H1 (cell line): ENCODE data around the gene GLI1. TPM values are rescaled to one million over a fixed set of nuclear protein-coding genes. Genes with fewer than 3 reads are reported as not detected.

Experiments
- CTCF ChIA-PET: fragments of 300-600 bp; sonication (Branson Sonifier 250); formaldehyde crosslinking; loops from one replicate; lab custom pipeline; 2021; ENCODE audit not compliant: partially characterized antibody; lab: Charles Lee
- POLR2A ChIA-PET: fragments of 300-600 bp; sonication (Branson Sonifier 250); formaldehyde crosslinking; loops from one replicate; lab custom pipeline; 2021; ENCODE audit warnings: inconsistent platforms; ENCODE audit not compliant: partially characterized antibody; lab: Charles Lee
- DNase-seq, 2 experiments: peaks; one replicate each; pipeline versions ENCODE4 v3.0.0 to v3.0.0-alpha.2; 2010 to 2022; ENCODE audit warnings: low spot score in 2 of 2, low read depth in 1 of 2, mixed read lengths in 1 of 2
- FAIRE-seq: peaks from 2 replicates; lab custom pipeline; 2011; peaks lifted over from hg19 to GRCh38; lab: Jason Lieb, UNC
- H2AFZ ChIP-seq: 2 replicates; pipeline ENCODE4 v1.8.1; 2012; ENCODE audit warnings: low read length, inconsistent platforms
- H2AK5ac ChIP-seq: 2 replicates; pipeline ENCODE4 v1.6.1; 2013; ENCODE audit warnings: low read depth, low read length
- H2BK120ac ChIP-seq: replicated peaks from 2 replicates; pipeline ENCODE3; 2013; ENCODE audit warnings: low read depth, low read length, inconsistent platforms
- H2BK12ac ChIP-seq: 2 replicates; pipeline ENCODE4 v1.6.1; 2013; ENCODE audit warnings: low read depth, low read length
- H2BK15ac ChIP-seq: 2 replicates; pipeline ENCODE4 v1.6.1; 2013; ENCODE audit warnings: low read length
- H2BK20ac ChIP-seq: 2 replicates; pipeline ENCODE4 v1.6.1; 2013; ENCODE audit warnings: low read length
- H2BK5ac ChIP-seq: 2 replicates; pipeline ENCODE4 v1.6.1; 2013; ENCODE audit warnings: low read depth, low read length
- H3K14ac ChIP-seq: 2 replicates; pipeline ENCODE4 v1.6.1; 2013; ENCODE audit warnings: inconsistent platforms; ENCODE audit not compliant: insufficient read length
- H3K18ac ChIP-seq: 2 replicates; pipeline ENCODE4 v1.6.1; 2013; ENCODE audit warnings: low read length; ENCODE audit errors: extremely low read depth
- H3K23ac ChIP-seq: 2 replicates; pipeline ENCODE4 v1.6.1; 2013; ENCODE audit warnings: inconsistent platforms; ENCODE audit not compliant: insufficient read length
- H3K23me2 ChIP-seq: 2 replicates; pipeline ENCODE4 v1.6.1; 2013; ENCODE audit warnings: low read depth, low read length
- H3K27ac ChIP-seq: 2 replicates; pipeline ENCODE4 v1.6.1; 2011; ENCODE audit warnings: low read depth, low read length, inconsistent platforms
- H3K27me3 ChIP-seq, 4 experiments: replicated peaks in 1 of 4; 1 replicate in 1 of 4; 2 replicates in 3 of 4; pipeline versions ENCODE4 v1.6.1 to v1.8.1; 2011 to 2013; ENCODE audit warnings: low read length in 3 of 4, mild to moderate bottlenecking in 3 of 4, inconsistent platforms in 2 of 4, mixed read lengths in 2 of 4, moderate library complexity in 1 of 4; ENCODE audit not compliant: control insufficient read depth in 3 of 4, insufficient read depth in 3 of 4; ENCODE audit errors: extremely low read depth in 1 of 4
- H3K36me3 ChIP-seq, 4 experiments: 2 replicates each; pipeline versions ENCODE4 v1.6.1 to v1.8.1; 2011 to 2013; ENCODE audit warnings: mild to moderate bottlenecking in 4 of 4, low read length in 3 of 4, moderate library complexity in 2 of 4, control low read depth in 1 of 4, inconsistent platforms in 1 of 4; ENCODE audit not compliant: insufficient read depth in 4 of 4, control insufficient read depth in 2 of 4
- H3K4ac ChIP-seq: replicated peaks from 2 replicates; pipeline ENCODE3; 2013; ENCODE audit warnings: low read length, low read depth, mixed read lengths, inconsistent platforms; ENCODE audit not compliant: insufficient read length
- H3K4me1 ChIP-seq, 4 experiments: replicated peaks in 1 of 4; 1 replicate in 1 of 4; 2 replicates in 3 of 4; pipeline versions ENCODE4 v1.6.1 to v1.8.1; 2011 to 2013; ENCODE audit warnings: low read length in 3 of 4, inconsistent platforms in 2 of 4, mixed read lengths in 1 of 4; ENCODE audit not compliant: insufficient read depth in 4 of 4, control insufficient read depth in 3 of 4
- H3K4me2 ChIP-seq, 2 experiments: 2 replicates each; pipeline versions ENCODE4 v1.6.1 to v1.8.1; 2011 to 2013; ENCODE audit warnings: low read depth in 2 of 2, low read length in 2 of 2, control low read depth in 1 of 2, inconsistent platforms in 1 of 2, mild to moderate bottlenecking in 1 of 2; ENCODE audit not compliant: insufficient read depth in 1 of 2
- H3K4me3 ChIP-seq, 4 experiments: fragments of 200-600, 300-600 bp in 1 of 4; sonication (generic), shearing (Covaris generic), sonication (Bioruptor Twin) in 1 of 4; 2 replicates each; pipeline versions ENCODE4 v1.5.1 to v1.8.1; 2011 to 2016; ENCODE audit warnings: low read length in 4 of 4, low read depth in 3 of 4, control low read depth in 2 of 4, inconsistent platforms in 2 of 4, mild to moderate bottlenecking in 2 of 4, mixed read lengths in 1 of 4, moderate library complexity in 1 of 4; ENCODE audit not compliant: insufficient read depth in 2 of 4; ENCODE audit errors: extremely low read depth in 1 of 4
- H3K56ac ChIP-seq: replicated peaks from 2 replicates; pipeline ENCODE3; 2013; ENCODE audit warnings: low read depth, mild to moderate bottlenecking, mixed read lengths, low read length, inconsistent platforms; ENCODE audit not compliant: insufficient read length
- H3K79me1 ChIP-seq: 2 replicates; pipeline ENCODE4 v1.6.1; 2013; ENCODE audit warnings: low read depth, low read length, control low read depth
- H3K79me2 ChIP-seq, 2 experiments: 2 replicates each; pipeline versions ENCODE4 v1.6.1 to v1.8.1; 2012 to 2013; ENCODE audit warnings: low read length in 2 of 2, mild to moderate bottlenecking in 2 of 2, inconsistent platforms in 1 of 2; ENCODE audit not compliant: insufficient read depth in 2 of 2, control insufficient read depth in 1 of 2
- H3K9ac ChIP-seq, 4 experiments: replicated peaks in 1 of 4; 1 replicate in 1 of 4; 2 replicates in 3 of 4; pipeline versions ENCODE4 v1.6.1 to v1.8.1; 2011 to 2013; ENCODE audit warnings: low read depth in 3 of 4, low read length in 3 of 4, control low read depth in 2 of 4, mild to moderate bottlenecking in 2 of 4, moderate library complexity in 2 of 4, inconsistent platforms in 1 of 4; ENCODE audit errors: extremely low read depth in 1 of 4
- H3K9me3 ChIP-seq, 2 experiments: 2 replicates each; pipeline versions ENCODE4 v1.6.1 to v1.8.1; 2012 to 2013; ENCODE audit warnings: mild to moderate bottlenecking in 2 of 2, moderate library complexity in 2 of 2, control low read depth in 1 of 2, inconsistent platforms in 1 of 2, low read depth in 1 of 2, low read length in 1 of 2, mixed read lengths in 1 of 2; ENCODE audit not compliant: insufficient read depth in 2 of 2
- H4K20me1 ChIP-seq, 2 experiments: replicated peaks in 1 of 2; 2 replicates each; pipeline versions ENCODE3 to v1.8.1; 2011 to 2013; ENCODE audit warnings: inconsistent platforms in 2 of 2, low read length in 2 of 2, mild to moderate bottlenecking in 1 of 2; ENCODE audit not compliant: insufficient read depth in 2 of 2, control insufficient read depth in 1 of 2
- H4K5ac ChIP-seq: 2 replicates; pipeline ENCODE4 v1.6.1; 2013; ENCODE audit warnings: low read length, low read depth, mixed read lengths, inconsistent platforms; ENCODE audit not compliant: insufficient read length
- H4K8ac ChIP-seq: 2 replicates; pipeline ENCODE4 v1.8.0; 2013; ENCODE audit warnings: mild to moderate bottlenecking, moderate library complexity, low read length, inconsistent platforms; ENCODE audit not compliant: insufficient read depth; ENCODE audit errors: extremely low read depth
- H4K91ac ChIP-seq: replicated peaks from 2 replicates; pipeline ENCODE3; 2013; ENCODE audit warnings: low read length, mixed read lengths, inconsistent platforms; ENCODE audit not compliant: insufficient read length
- ASH2L ChIP-seq: fragments of 200-600, 300-600 bp; sonication (generic); IDR thresholded peaks from one replicate; pipeline ENCODE4 v1.7.1; 2017; ENCODE audit warnings: low read length
- CTCF ChIP-seq, 3 experiments: IDR thresholded peaks; 1 replicate in 2 of 3; 2 replicates in 1 of 3; pipeline versions ENCODE4 v1.5.1 to v1.6.1; 2011; ENCODE audit warnings: low read length in 3 of 3, mild to moderate bottlenecking in 3 of 3, inconsistent platforms in 2 of 3, low read depth in 1 of 3, moderate library complexity in 1 of 3; ENCODE audit not compliant: insufficient read depth in 1 of 3; ENCODE audit errors: control extremely low read depth in 1 of 3
- GABPA ChIP-seq: IDR thresholded peaks from 2 replicates; pipeline ENCODE4 v1.6.1; 2011; ENCODE audit warnings: mild to moderate bottlenecking, low read length, moderate library complexity, borderline replicate concordance; ENCODE audit not compliant: insufficient read depth
- JUN ChIP-seq: IDR thresholded peaks from 2 replicates; pipeline ENCODE4 v1.6.1; 2011; ENCODE audit warnings: low read depth, mild to moderate bottlenecking, improper control_type of control experiment, low read length
- SUZ12 ChIP-seq: fragments of 200-600 bp; sonication (generic); IDR thresholded peaks from 2 replicates; pipeline ENCODE4 v1.6.1; 2012; ENCODE audit warnings: mild to moderate bottlenecking, inconsistent platforms, low read length, moderate library complexity, mixed read lengths
- TAF1 ChIP-seq: IDR thresholded peaks from 2 replicates; pipeline ENCODE4 v1.6.1; 2011; ENCODE audit warnings: mild to moderate bottlenecking, low read depth, low read length
- ZNF274 ChIP-seq: IDR thresholded peaks from 2 replicates; pipeline ENCODE4 v1.7.0; 2012; ENCODE audit warnings: low read length, borderline replicate concordance; ENCODE audit errors: extremely low read depth
- WGBS, 2 experiments: shearing (Covaris generic) in 1 of 2; methylation state at CpG; one replicate each; pipeline versions ENCODE4 v1.1.6 to v1.1.7; 2013 to 2015; ENCODE audit warnings: low lambda C conversion rate in 2 of 2, mixed read lengths in 2 of 2, inconsistent platforms in 1 of 2, low coverage in 1 of 2, missing lambda C conversion rate in 1 of 2; ENCODE audit not compliant: insufficient replicate concordance in 2 of 2, insufficient coverage in 1 of 2, insufficient read length in 1 of 2; ENCODE audit errors: extremely low coverage in 1 of 2, missing lambda C conversion rate in 1 of 2; 5-methylcytosine and 5-hydroxymethylcytosine counted together
- polyA plus RNA-seq, 7 experiments: library from polyadenylated mRNA; depleted of rRNA in 3 of 7; stranded (reverse) in 5 of 7; unstranded in 2 of 7; fragments of >200 nt in 5 of 7; fragments of 200-250 nt in 2 of 7; gene quantifications; 1 replicate in 5 of 7; 2 replicates in 1 of 7; 4 replicates in 1 of 7; pipeline versions ENCODE4 v1.2.1 to v1.2.3, GENCODE V29; 2011 to 2013; ENCODE audit warnings: missing spikeins in 2 of 7, mixed read lengths in 2 of 7
- total RNA-seq: library from RNA; stranded (reverse); fragmentation: NEBNext Ultra II Directional; extraction: Animal tissue kit (Norgen Biotek cat#: 25700); gene quantifications from 2 replicates; pipeline ENCODE4 v1.2.1, GENCODE V29; 2021

GLI1 gene
- total and polyA plus RNA-seq, 2 of the 8 experiments (the other 6 are each of a cell fraction or from before 2014, with no cell fraction given) = 23.5 to 25.3 TPM

- no peak overlapping the region for H3K56ac ChIP-seq
- peaks cover 0 to 4% of the 10 kb centered on the region in 2 experiments for H4K20me1 ChIP-seq
- no peaks in the 10 kb centered on the region for H3K9me3 ChIP-seq
- no peak overlapping the region for H2BK120ac ChIP-seq
- H2AK5ac ChIP-seq = no peak overlapping the region
- H2BK20ac ChIP-seq = no peak overlapping the region
- H3K4me1 ChIP-seq = peaks cover 0 to 25% (median 11%) of the 10 kb centered on the region in 4 experiments; a peak in 6 of 7 replicates
- POLR2A ChIA-PET = interaction anchor here (0.6 to 1.8 kb wide), 4 partner anchors 51 to 244 kb away, joined by 3 to 4 read pairs (median 4); no protein-coding TSS in a partner anchor
- H4K91ac ChIP-seq = peak overlapping the region; percentile 15
- H3K36me3 ChIP-seq = no peaks in the 10 kb centered on the region; a peak in 1 of 8 replicates
- no peaks in the 10 kb centered on the region for H3K79me2 ChIP-seq
- DNase-seq = peak in 1 of 2 experiments; percentile 67
- H2BK12ac ChIP-seq = 0 out of 2 replicates have a peak overlapping the region, but pooled peaks have one; percentile 80
- H3K23ac ChIP-seq = no peak overlapping the region
- no peak overlapping the region for H3K27ac ChIP-seq
- CTCF ChIA-PET = interaction anchor here (0.6 to 25.1 kb wide), 13 partner anchors 11 to 264 kb away, joined by 3 to 441 read pairs (median 3); partner anchors contain the start of genes GLI1, INHBE, MARS1 and STAC3
- peaks cover 20 to 49% (median 42%) of the 10 kb centered on the region in 4 experiments for H3K27me3 ChIP-seq
- peak overlapping the region; percentile 78 for H3K18ac ChIP-seq
- H2AFZ ChIP-seq = peak overlapping the region; percentile 65; the same call in 1 of the 2 replicates
- H3K79me1 ChIP-seq = no peaks in the 10 kb centered on the region
- H2BK15ac ChIP-seq = no peak overlapping the region
- WGBS, 2 experiments = 2% methylated on average over 72 of the region's 84 CpGs; no CpG with 5 or more reads in 1 of the 2 experiments
- H3K9ac ChIP-seq = no peak overlapping the region
- FAIRE-seq = no peak
- peaks cover 8% of the 10 kb centered on the region; the same call in 1 of the 2 replicates for H3K23me2 ChIP-seq
- H3K4me2 ChIP-seq = peak overlapping the region; percentile 88 to 97
- H3K4me3 ChIP-seq = peak overlapping the region; percentile 22 to 59 (median 50)
- no peak overlapping the region for H4K5ac ChIP-seq
- H3K14ac ChIP-seq = no peak overlapping the region
- H4K8ac ChIP-seq = peak overlapping the region; percentile 73
- peak overlapping the region; percentile 61 for H3K4ac ChIP-seq
- no peak overlapping the region for H2BK5ac ChIP-seq
- TF ChIP-seq CTCF (IDR thresholded peaks at IDR 0.05; ENCODE audit: control extremely low read depth in 1 of 3, insufficient read depth in 1 of 3, low read depth in 1 of 3, low read length in 3 of 3) (0 out of 4 replicates have a peak, but pooled peaks of 1 of the 3 experiments have one; percentile 4), ZNF274 (no peak), SUZ12 (peak; percentile 87), JUN (no peak), ASH2L (peak; percentile 59), GABPA (no peak), TAF1 (0 out of 2 replicates have a peak, but pooled peaks have one; percentile 1)
Measured at GRCh38 chr12:57475271-57476161, 15.9 kb downstream of the GLI1 start.
